IPS-18c (cell line): Measurements from ENCODE around the gene IDH3G.

Source experiments
- H3K4me3 ChIP-seq: 2 replicates; pipeline ENCODE4 v1.7.0; 2013; ENCODE audit warnings: low read depth, mild to moderate bottlenecking, low read length, moderate library complexity; ENCODE audit not compliant: insufficient read depth
- H3K9me3 ChIP-seq: one replicate; pipeline ENCODE4 v1.6.1; 2013; ENCODE audit warnings: mild to moderate bottlenecking, low read length, moderate library complexity; ENCODE audit not compliant: control insufficient read depth, insufficient read depth

Gene IDH3G

DNA sequence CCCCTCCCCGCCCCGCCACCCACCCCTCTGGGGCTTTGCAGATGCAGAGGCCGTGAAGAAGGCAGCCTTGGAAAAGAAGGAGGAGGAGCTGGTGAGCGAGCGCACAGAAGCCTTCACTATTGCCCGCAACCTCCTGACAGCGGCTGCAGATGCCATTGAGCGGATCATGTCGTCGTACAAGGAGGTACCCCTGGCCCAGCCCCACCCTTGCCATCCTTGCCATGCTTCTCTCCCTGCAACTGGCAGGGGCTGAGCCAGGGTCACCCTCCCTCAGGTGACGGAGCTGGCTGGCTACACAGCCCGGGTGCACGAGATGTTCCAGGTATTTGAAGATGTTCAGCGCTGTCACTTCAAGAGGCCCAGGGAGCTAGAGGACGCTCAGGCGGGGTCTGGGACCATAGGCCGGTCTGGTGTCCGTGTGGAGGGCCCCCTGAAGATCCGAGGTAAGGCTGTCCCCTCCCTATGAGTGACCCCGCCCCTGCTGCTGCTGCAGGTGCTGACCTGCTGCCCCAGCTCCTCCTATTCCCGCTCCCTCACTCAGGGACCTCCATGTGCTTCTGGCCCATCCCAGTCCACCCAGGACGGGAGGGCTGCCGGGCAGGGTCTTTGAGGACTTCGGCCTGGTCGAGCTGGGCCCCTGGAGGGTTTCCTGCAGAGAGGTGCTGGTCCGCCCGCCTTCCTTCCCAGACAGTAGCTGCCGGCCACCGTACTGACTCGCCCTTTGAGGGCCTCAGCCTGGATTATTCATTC is 57.9 kb downstream of the IDH3G start:
- Histone ChIP-seq H3K9me3 (peaks cover 13% of the 10 kb centered on the region), H3K4me3 (no peak overlapping the region)
